Activated CD8-positive, alpha-beta T cell treated with anti-CD3 and anti-CD28 coated beads, Interleukin-2, amount 10 ng/mL, durations not matched to agents 7 days and 5 days (primary cell): ENCODE data around the gene TKFC. TPM values are rescaled to one million over a fixed set of nuclear protein-coding genes. Genes with fewer than 3 reads are reported as not detected.

Experiments
- ATAC-seq: fragments of 150-1000 bp; cut with Tn5 transposase; one replicate; pipeline ENCODE4 v1.10.0; 2021; ENCODE audit warnings: moderate library complexity
- CTCF ChIA-PET: fragments of 350-600 bp; sonication (Branson Sonifier 250); formaldehyde crosslinking; loops from one replicate; lab custom pipeline; 2021; ENCODE audit warnings: antibody characterized with exemption; lab: Charles Lee
- POLR2A ChIA-PET: fragments of 350-600 bp; sonication (Branson Sonifier 250); formaldehyde crosslinking; loops from one replicate; lab custom pipeline; 2021; ENCODE audit warnings: antibody characterized with exemption; lab: Charles Lee
- DNase-seq: peaks from one replicate; pipeline ENCODE4 v3.0.0-alpha.2; 2020
- H3K27ac Mint-ChIP-seq: one replicate; pipeline ENCODE4 v1.8.0; 2021; ENCODE audit warnings: mild to moderate bottlenecking, mixed read lengths
- H3K27me3 Mint-ChIP-seq: one replicate; pipeline ENCODE4 v1.8.0; 2021; ENCODE audit warnings: low read depth, mixed read lengths
- H3K36me3 Mint-ChIP-seq: one replicate; pipeline ENCODE4 v1.8.0; 2021; ENCODE audit warnings: low read depth, mixed read lengths
- H3K4me1 Mint-ChIP-seq: one replicate; pipeline ENCODE4 v1.8.0; 2021; ENCODE audit warnings: low read depth, mixed read lengths
- H3K4me3 Mint-ChIP-seq: one replicate; pipeline ENCODE4 v1.8.0; 2021; ENCODE audit warnings: mild to moderate bottlenecking, mixed read lengths
- H3K9me3 Mint-ChIP-seq: one replicate; pipeline ENCODE4 v1.8.0; 2022; ENCODE audit warnings: mixed read lengths; ENCODE audit not compliant: insufficient read depth
- total RNA-seq, 2 experiments: library from RNA; stranded (reverse); gene quantifications; one replicate each; pipeline ENCODE4 v1.2.3, GENCODE V29; 2021

Gene TKFC
- total RNA-seq, 2 experiments from 2014 or later, result 24.1 to 26.4 TPM

DNA sequence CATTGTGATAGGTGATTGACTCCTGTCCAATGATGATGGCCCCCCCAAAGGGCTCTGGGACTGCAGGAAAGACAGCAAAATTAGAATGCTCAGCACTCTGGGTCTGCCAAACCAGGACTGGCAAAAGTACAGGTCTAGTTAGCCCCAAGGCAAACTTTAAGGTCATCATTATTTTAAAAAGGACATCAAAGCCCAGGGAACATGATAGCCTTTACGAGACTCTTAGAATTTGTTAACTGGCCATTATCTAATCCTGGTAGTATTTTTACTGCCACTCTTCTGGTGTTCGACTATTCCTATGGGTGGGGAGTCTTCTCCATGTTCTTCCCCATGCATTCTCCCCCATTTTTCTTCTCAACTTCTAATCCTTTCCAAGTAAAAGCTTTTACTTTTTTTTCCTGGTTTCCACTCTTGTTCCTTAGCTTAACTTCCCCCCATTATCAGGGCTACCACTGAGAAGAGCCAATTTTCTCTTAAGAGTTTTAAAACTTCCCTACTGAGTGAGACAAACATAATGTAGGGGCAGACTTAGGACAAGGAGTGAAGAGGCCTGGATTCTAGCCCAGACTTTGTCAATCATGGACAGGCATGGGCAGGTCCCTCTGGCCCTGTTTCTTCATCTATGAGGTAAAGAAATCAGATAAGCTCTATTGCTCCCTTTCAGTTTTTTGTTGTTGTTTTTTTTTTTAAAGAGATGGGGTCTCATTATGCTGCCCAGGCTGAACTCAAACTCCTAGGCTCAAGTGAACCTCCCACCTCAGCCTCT is 7.2 kb upstream of the TKFC start:
- Mint-ChIP-seq H3K4me1 (peaks cover 15% of the 10 kb centered on the region), H3K9me3 (no peaks in the 10 kb centered on the region), H3K36me3 (peaks cover 69% of the 10 kb centered on the region), H3K4me3 (no peak overlapping the region), H3K27me3 (no peaks in the 10 kb centered on the region), H3K27ac (no peak overlapping the region)
- DNase-seq (no peak), ATAC-seq (no peak)
- POLR2A ChIA-PET, result interaction anchor here (0.5 to 1.2 kb wide), 4 partner anchors 16 to 188 kb away, joined by 3 to 4 read pairs (median 3); partner anchors contain the start of gene CYB561A3
- CTCF ChIA-PET, result interaction anchor here (1.2 to 3.2 kb wide), 2 partner anchors 10 to 60 kb away, joined by 3 to 19 read pairs; no protein-coding TSS in a partner anchor

DNA sequence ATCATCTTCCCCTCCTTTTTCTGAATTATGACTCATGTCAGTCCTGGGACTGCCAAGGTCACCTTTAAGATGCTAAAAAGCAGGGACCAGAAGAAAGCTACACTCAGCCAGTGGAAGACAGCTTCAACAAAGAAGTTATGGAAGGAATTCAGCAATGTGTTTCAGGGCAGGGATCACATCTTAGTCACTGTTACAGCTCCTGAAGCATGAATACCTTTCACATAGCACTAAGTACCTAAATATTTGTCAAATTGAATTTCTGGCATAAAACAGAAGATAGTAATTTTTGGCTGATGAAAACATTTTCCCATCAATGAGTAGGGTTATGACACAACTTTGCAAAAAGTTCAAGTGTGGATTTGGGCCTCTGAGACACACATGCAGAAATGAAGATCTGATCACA is 5.4 kb upstream of the TKFC start:
- no peak overlapping the region for H3K4me3 Mint-ChIP-seq
- H3K9me3 Mint-ChIP-seq, result no peaks in the 10 kb centered on the region
- peaks cover 29% of the 10 kb centered on the region for H3K4me1 Mint-ChIP-seq
- CTCF ChIA-PET, result interaction anchor here (1.3 to 3.2 kb wide), 5 partner anchors 8 to 149 kb away, joined by 4 to 19 read pairs (median 5); no protein-coding TSS in a partner anchor
- no peaks in the 10 kb centered on the region for H3K27me3 Mint-ChIP-seq
- POLR2A ChIA-PET, result interaction anchor here (0.7 to 0.8 kb wide), 2 partner anchors 35 to 319 kb away, joined by 3 read pairs; no protein-coding TSS in a partner anchor
- ATAC-seq (no peak), DNase-seq (no peak)
- H3K27ac Mint-ChIP-seq, result peak overlapping the region; percentile 5
- peaks cover 66% of the 10 kb centered on the region for H3K36me3 Mint-ChIP-seq

DNA sequence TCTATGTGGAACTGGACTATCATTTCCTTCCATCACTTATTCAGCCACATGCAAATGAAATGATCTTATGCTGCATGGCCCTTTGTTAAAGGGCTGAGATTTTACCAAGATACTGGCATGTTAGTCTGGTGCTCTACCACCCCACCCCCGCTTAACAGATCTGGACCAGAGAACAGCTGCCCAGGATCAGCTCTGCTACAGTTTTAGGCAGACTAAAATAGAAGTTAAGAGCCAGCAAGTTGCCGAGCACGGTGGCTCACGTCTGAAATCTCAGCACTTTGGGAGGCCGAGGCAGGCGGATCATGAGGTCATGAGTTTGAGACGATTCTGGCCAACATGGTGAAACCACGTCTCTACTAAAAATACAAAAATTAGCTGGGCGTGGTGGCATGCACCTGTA is 4.7 kb upstream of the TKFC start:
- Mint-ChIP-seq H3K9me3 (no peaks in the 10 kb centered on the region), H3K4me1 (peaks cover 31% of the 10 kb centered on the region), H3K27ac (no peak overlapping the region), H3K27me3 (no peaks in the 10 kb centered on the region), H3K36me3 (peaks cover 60% of the 10 kb centered on the region), H3K4me3 (no peak overlapping the region)
- POLR2A ChIA-PET, result no interaction called here
- DNase-seq, result no peak
- no peak for ATAC-seq
- CTCF ChIA-PET, result interaction anchor here (1.4 to 3.2 kb wide), 4 partner anchors 8 to 149 kb away, joined by 4 to 19 read pairs (median 6); no protein-coding TSS in a partner anchor

DNA sequence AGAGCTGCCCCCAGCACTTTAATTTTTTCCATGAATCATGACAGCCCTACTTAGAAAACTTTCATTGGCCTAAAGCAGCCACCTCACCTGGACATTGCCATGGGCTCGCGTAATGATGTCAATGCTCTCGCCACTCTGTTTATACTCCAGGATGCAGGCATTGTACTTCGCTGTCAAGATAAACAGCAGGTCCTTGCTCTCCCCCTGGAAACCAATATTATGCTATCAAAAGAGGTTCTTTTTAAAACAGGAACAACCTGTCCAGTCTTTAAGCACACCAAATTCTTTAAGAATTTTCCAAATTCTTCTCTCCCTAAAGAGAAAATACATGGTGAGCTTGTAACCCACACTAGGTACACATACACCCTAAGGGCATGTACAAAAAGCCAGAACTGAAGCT is 3.2 kb upstream of the TKFC start:
- Mint-ChIP-seq H3K27ac (no peak overlapping the region), H3K9me3 (no peaks in the 10 kb centered on the region), H3K36me3 (peaks cover 50% of the 10 kb centered on the region), H3K27me3 (no peaks in the 10 kb centered on the region), H3K4me3 (no peak overlapping the region), H3K4me1 (peaks cover 44% of the 10 kb centered on the region)
- no peak for DNase-seq
- CTCF ChIA-PET, result interaction anchor here (3.9 kb wide), 1 partner anchor 56 kb away, joined by 25 read pairs; no protein-coding TSS in a partner anchor
- no peak for ATAC-seq
- POLR2A ChIA-PET, result interaction anchor here (2.6 kb wide), 1 partner anchor 33 kb away, joined by 9 read pairs; the partner anchor contains the start of gene TMEM138

DNA sequence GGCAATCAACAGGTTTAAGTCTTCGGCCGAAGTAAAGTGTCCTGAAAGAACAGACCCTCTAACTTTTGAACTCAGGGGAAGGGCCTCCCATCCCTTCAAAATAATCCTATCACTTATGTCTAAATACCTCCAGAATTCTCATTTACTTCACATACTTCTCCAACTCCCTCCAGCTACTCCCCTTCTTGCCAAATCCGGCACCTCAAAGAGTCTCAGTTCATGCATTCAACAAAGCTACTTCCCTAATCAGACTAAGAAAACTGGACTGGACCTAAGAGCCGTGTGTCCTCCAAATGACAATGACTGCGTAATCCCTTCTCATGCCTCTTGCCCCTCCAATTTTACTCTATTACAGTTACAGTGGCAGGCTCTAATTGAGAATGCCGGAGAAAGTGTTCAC is 1.4 kb upstream of the TKFC start:
- ATAC-seq (no peak), DNase-seq (no peak)
- peak overlapping the region; percentile 81 for H3K4me3 Mint-ChIP-seq
- peak overlapping the region; percentile 94 for H3K27ac Mint-ChIP-seq
- no peaks in the 10 kb centered on the region for H3K27me3 Mint-ChIP-seq
- H3K4me1 Mint-ChIP-seq, result peaks cover 62% of the 10 kb centered on the region
- H3K9me3 Mint-ChIP-seq, result no peaks in the 10 kb centered on the region
- H3K36me3 Mint-ChIP-seq, result peaks cover 34% of the 10 kb centered on the region
- POLR2A ChIA-PET, result interaction anchor here (0.9 to 2.6 kb wide), 2 partner anchors 28 to 31 kb away, joined by 3 to 9 read pairs; partner anchors contain the start of gene TMEM138
- CTCF ChIA-PET, result interaction anchor here (1.1 to 3.9 kb wide), 5 partner anchors 25 to 104 kb away, joined by 3 to 25 read pairs (median 4); partner anchors contain the start of gene VWCE

DNA sequence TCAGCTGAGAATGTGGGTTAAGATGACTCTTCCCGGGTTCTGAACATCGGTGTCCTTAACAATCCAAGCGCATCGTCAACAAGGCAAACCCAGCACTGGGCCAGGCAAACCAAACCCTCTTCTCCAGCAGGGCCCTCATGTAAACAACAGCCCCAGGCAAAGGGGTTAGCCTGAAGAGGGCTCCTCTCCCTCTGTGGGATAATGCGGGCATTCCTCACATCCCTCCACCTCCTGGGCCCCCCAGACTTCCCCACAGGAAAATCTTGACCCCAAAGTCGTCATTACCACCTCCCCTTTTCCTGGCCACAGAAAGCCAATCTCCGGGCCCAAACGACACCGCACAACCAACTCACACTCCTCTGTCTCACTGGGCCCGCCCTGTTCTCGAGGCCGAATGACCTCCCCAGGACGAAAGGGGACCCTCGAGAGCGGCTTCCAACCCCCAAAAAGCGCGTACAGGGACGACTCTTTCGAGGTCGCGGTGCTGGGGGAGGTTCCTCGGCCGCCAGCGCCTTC is 689 bp upstream of the TKFC start:
- Mint-ChIP-seq H3K27ac (peak overlapping the region; percentile 94), H3K4me3 (peak overlapping the region; percentile 81), H3K4me1 (peaks cover 67% of the 10 kb centered on the region), H3K9me3 (no peaks in the 10 kb centered on the region), H3K36me3 (peaks cover 34% of the 10 kb centered on the region), H3K27me3 (no peaks in the 10 kb centered on the region)
- ATAC-seq (no peak), DNase-seq (no peak)
- POLR2A ChIA-PET, result interaction anchor here (2.6 kb wide), 1 partner anchor 30 kb away, joined by 9 read pairs; the partner anchor contains the start of gene TMEM138
- CTCF ChIA-PET, result interaction anchor here (1.6 to 3.9 kb wide), 2 partner anchors 53 to 103 kb away, joined by 7 to 25 read pairs; no protein-coding TSS in a partner anchor

DNA sequence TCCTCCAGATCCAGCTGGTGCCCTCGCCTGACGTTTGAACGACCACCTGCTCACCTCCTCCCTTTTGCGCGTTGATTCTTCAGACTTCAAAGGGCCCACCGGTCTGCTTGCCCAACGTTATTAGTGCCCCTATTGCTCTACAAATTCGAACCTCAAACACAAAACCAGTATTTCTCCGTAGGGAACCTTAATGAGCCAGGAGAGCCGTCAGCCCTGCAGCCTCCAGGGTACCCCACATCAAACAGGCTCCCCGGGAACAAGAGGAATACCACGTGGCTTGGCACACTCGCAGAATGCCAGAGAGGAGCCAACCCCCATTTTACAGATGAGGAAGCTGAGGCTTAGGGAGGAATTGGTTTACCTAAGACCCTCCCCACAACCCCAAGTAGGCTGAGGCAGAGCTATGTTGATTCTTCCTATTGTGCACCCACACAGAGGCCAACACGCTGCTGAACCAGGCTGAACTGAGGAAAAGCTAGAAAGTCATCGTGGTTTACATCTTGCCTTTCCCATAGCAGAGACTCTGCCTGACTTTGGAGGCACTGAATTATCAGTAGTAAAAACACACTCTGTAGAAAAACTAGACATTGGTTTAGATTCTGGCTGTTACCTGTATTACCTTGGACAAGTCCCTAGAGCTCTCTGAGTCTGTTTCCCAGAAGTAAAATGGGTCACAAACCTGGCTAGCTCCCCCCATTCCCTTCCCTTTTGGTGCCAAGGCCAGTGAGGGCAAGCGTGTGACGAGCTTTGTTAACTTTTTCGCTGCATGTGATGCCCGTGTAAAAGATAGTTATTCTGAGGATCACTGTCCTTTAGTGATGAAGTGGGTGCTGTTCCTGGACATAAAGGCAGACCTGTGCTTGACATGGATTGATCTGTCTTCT is 764 bp downstream of the TKFC start:
- H3K36me3 Mint-ChIP-seq, result peaks cover 23% of the 10 kb centered on the region
- DNase-seq (no peak), ATAC-seq (no peak)
- H3K4me3 Mint-ChIP-seq, result peak overlapping the region; percentile 81
- H3K4me1 Mint-ChIP-seq, result peaks cover 63% of the 10 kb centered on the region
- no peaks in the 10 kb centered on the region for H3K27me3 Mint-ChIP-seq
- ChIA-PET CTCF (interaction anchor here (0.7 to 9.8 kb wide), 10 partner anchors 17 to 418 kb away, joined by 3 to 390 read pairs (median 8); partner anchors contain the start of genes CYB561A3, TMEM138, TMEM216 and VWCE), POLR2A (interaction anchor here (0.6 to 5.9 kb wide), 15 partner anchors 8 to 113 kb away, joined by 3 to 72 read pairs (median 4); partner anchors contain the start of genes CPSF7, CYB561A3, SDHAF2 and TMEM138)
- H3K9me3 Mint-ChIP-seq, result no peaks in the 10 kb centered on the region
- peak overlapping the region; percentile 94 for H3K27ac Mint-ChIP-seq

DNA sequence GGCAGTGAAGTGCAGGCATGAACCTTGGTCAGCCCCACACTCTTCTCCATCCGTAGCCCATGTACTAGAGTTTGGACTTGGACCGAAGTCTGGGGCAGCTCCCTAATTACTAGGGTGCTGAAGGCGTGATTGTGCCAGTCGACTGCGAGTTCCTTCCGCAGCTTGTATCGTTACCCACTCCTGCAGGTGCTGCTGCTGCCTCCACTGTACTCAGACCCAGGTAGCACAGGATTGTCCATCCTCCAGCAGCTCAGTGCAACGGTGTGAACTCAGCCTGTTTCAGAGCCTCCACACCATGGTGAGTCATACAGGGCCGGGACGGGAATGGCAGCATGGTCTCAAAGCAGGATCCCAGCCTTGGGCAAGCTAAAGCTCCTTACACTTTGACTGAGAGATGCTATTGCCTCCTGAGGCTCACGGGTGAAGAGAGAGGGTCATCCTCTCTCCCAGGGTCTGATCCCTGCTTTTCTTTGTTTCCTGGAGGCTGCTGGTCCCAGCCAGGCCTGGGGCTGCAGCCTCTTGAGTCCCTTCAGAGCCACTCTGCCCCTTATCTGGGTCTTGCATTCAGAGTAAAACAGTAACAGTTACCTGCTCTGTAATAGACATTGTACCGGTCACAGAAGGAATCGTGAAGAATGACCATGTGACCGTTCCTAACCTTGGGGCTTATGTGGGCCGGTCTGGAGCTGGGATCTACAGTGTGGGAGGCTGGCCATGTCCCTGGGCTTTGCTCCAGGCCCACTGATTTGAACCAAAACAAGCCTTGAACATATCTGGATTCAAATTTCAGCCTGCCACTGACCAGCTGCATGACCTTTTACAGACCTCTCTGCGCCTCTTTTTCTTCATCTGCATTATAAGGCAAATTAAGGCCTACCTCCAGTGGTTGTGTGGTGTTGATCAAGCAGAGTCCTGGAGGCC is 1.7 kb downstream of the TKFC start:
- H3K27ac Mint-ChIP-seq, result peak overlapping the region; percentile 94

DNA sequence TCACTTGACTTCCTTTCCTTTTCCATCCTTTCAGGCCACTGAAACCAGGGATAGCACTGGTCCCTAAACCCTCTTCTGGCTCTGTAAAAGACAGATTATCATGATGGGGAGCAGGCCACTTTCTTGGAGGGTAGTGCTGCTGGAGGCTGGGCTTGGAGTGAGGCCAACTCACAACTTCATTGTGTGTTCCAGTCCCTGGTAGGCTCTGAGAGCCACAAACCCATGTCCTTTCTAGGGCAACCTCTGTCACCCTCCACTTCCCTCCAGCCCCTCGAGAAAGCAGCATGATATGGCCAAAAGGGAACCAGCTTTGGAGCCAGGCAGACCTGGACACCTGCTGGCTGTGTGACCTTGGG is 2.3 kb downstream of the TKFC start:
- CTCF ChIA-PET, result interaction anchor here (0.8 to 9.8 kb wide), 21 partner anchors 8 to 464 kb away, joined by 3 to 390 read pairs (median 17); partner anchors contain the start of genes CYB561A3, TMEM138 and TMEM216
- Mint-ChIP-seq H3K27ac (peak overlapping the region; percentile 91), H3K27me3 (no peaks in the 10 kb centered on the region), H3K4me3 (no peak overlapping the region), H3K4me1 (peaks cover 56% of the 10 kb centered on the region), H3K36me3 (peaks cover 9% of the 10 kb centered on the region), H3K9me3 (no peaks in the 10 kb centered on the region)
- ATAC-seq (no peak), DNase-seq (no peak)
- POLR2A ChIA-PET, result interaction anchor here (0.9 to 5.9 kb wide), 5 partner anchors 20 to 257 kb away, joined by 3 to 72 read pairs (median 6); partner anchors contain the start of genes CPSF7, CYB561A3, SDHAF2 and TMEM138

More for the DNA sequence above, 1.7 kb downstream of the TKFC start:
- DNase-seq (no peak), ATAC-seq (no peak)
- H3K4me3 Mint-ChIP-seq, result peak overlapping the region; percentile 81
- peaks cover 16% of the 10 kb centered on the region for H3K36me3 Mint-ChIP-seq
- no peaks in the 10 kb centered on the region for H3K9me3 Mint-ChIP-seq
- no peaks in the 10 kb centered on the region for H3K27me3 Mint-ChIP-seq
- CTCF ChIA-PET, result interaction anchor here (0.7 to 9.8 kb wide), 13 partner anchors 18 to 419 kb away, joined by 3 to 390 read pairs (median 17); partner anchors contain the start of genes CYB561A3, TMEM138, TMEM216 and VWCE
- H3K4me1 Mint-ChIP-seq, result peaks cover 62% of the 10 kb centered on the region
- POLR2A ChIA-PET, result interaction anchor here (1.1 to 5.9 kb wide), 7 partner anchors 28 to 95 kb away, joined by 3 to 72 read pairs (median 6); partner anchors contain the start of genes CPSF7, CYB561A3, SDHAF2 and TMEM138
